ENCODE results near the gene STARD4.

Gene STARD4, protein sequence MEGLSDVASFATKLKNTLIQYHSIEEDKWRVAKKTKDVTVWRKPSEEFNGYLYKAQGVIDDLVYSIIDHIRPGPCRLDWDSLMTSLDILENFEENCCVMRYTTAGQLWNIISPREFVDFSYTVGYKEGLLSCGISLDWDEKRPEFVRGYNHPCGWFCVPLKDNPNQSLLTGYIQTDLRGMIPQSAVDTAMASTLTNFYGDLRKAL

DNA sequence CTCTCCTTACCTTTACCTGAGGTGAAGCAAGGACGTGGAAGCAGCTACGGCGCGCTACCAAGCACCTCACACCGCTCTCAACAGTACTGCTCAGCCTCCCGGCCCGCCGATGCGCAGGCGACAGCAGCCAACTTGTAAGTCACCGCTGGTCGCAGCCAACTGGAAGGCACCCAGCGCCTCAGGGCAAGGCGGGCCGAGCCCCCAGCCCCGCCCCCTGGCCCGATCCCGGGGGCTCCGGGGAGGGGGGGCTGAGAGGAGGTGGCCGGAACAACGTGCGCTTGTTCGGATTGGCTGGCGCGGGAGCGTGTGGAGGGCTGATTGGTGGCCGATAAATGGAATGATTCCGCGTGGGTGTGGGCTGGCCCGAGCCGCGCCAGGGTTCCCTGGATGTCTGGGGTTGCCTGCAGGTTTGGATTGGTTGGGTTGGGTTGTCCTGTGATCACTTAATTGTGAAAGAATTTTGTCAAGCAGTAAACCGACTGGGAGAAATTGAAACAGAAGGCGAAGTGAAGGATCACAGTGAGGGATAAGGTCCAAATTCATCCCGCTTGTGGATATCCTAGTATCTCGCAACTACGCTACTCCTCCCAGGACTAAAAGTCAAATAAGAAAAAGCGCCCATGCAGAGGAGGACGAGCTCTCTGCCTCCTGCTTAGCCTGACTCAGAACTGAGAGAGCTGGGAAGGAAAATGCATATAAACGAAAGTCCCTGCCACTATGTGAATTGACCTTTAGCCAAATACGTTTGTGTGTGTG, at the start of gene STARD4:
TSS of gene STARD4 (minus strand) at position 161 of the 756 bp plus-strand sequence. CDS start 5,102 bp downstream, outside the sequence.
- TF ChIP-seq, protein P1, sequence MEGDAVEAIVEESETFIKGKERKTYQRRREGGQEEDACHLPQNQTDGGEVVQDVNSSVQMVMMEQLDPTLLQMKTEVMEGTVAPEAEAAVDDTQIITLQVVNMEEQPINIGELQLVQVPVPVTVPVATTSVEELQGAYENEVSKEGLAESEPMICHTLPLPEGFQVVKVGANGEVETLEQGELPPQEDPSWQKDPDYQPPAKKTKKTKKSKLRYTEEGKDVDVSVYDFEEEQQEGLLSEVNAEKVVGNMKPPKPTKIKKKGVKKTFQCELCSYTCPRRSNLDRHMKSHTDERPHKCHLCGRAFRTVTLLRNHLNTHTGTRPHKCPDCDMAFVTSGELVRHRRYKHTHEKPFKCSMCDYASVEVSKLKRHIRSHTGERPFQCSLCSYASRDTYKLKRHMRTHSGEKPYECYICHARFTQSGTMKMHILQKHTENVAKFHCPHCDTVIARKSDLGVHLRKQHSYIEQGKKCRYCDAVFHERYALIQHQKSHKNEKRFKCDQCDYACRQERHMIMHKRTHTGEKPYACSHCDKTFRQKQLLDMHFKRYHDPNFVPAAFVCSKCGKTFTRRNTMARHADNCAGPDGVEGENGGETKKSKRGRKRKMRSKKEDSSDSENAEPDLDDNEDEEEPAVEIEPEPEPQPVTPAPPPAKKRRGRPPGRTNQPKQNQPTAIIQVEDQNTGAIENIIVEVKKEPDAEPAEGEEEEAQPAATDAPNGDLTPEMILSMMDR (conservative IDR thresholded peaks at IDR 0.05; ENCODE audit: low read length): no peak
- DNase-seq (ENCODE audit: low read depth): peak; percentile 93
- H3K4me3 ChIP-seq (ENCODE audit: low read length): peak within 1 kb of the TSS; percentile 88

DNA sequence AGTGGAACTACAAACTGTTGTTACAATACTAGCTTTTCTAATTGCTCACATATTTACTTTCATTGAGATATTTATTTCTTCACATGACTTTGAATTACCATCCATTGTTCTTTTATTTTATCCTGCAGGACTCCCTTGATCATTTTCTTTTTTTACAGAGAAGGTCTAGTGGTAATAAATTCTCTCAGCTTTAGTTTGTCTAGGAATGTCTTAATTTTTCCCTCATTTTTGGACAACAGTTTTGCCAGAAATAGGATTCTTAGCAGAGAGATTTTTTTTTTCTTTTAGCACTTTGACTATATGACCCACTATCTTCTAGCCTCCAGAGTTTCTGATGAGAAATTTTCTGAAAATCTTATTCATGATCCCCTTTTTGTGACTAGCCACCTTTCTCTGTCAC, 47.3 kb upstream of the STARD4 start:
- no peak overlapping the region for H3K4me3 ChIP-seq (ENCODE audit: low read length)
- TF ChIP-seq, protein P1 (conservative IDR thresholded peaks at IDR 0.05; ENCODE audit: low read length): no peak
- no peak for DNase-seq (ENCODE audit: low read depth)

DNA sequence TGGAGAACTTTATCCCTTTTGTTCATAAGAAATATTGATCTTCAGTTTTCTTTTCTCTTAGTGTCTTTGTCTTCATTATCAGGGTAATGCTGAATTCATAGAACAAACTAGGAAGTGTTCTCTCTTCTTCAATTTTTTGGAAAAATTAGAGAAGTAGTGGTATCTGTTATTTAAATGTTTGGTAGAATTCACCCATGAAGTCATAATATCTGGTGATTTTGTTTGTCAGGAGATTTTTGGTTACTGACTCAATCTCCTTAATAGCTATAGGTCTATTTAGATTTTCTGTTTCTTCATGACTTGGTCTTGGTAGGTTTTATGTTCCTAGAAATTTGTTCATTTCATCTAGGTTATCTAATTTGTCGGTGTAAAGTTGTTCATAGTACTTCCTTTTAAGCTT, 45.4 kb upstream of the STARD4 start:
- TF ChIP-seq, protein P1 (conservative IDR thresholded peaks at IDR 0.05; ENCODE audit: low read length): no peak
- H3K4me3 ChIP-seq (ENCODE audit: low read length): no peak overlapping the region
- no peak for DNase-seq (ENCODE audit: low read depth)

DNA sequence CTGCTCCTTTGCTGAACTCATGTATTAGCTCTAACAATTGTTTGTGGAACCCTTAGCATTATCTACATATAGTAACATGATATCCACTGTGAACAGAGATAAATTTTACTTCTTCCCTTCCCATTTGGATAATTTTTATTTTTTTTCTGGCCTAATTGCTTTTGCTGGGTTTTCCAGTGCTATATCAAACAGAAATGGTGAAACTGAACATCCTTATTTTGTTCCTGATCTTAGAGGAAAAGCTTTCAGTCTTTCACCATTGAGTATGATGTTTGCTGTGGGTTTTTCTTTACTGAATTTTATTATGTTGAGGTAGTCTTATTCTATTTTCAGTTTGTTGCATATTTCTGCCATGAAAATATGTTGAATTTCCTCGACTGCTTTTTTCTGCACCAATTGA, 44.8 kb upstream of the STARD4 start:
- no peak for DNase-seq (ENCODE audit: low read depth)
- no peak overlapping the region for H3K4me3 ChIP-seq (ENCODE audit: low read length)
- TF ChIP-seq, protein P1 (conservative IDR thresholded peaks at IDR 0.05; ENCODE audit: low read length): no peak

DNA sequence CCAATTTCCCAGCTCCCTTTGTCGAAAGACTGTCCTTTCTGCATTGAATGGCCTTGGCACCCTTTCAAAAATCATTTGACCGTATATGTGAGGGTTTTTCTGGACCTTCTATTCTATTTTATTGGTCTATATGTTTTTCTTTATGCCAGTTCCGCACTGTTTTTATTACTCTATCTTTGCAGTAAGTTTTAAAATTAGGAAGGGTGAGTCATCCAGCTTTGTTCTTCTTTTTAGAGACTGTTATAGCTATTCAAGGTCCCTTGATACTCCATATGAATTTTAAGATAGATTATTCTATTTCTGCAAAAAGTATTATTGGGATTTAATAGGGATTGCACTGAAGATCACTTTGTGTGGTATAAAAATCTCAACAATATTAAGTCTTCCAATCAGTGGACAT, 44.2 kb upstream of the STARD4 start:
- DNase-seq (ENCODE audit: low read depth): no peak

DNA sequence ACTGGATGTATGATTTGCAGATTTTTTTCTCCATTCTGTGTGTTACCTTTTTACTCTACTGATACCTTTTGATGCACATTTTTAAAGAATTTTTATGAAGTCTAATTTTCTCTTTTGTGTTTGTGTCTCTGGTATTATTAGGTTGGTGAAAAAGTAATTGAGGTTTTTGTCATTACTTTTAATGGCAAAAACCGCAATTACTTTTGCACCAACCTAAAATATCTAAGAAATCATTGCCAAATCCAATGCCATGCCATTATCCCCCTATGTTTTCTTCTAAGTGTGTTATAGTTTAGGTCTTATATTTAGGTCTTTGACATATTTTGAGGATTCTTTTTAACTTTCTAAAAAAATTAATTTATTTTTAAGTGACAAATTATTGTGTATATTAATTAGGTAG, 43.4 kb upstream of the STARD4 start:
- TF ChIP-seq, protein P1 (conservative IDR thresholded peaks at IDR 0.05; ENCODE audit: low read length): no peak
- H3K4me3 ChIP-seq (ENCODE audit: low read length): no peak overlapping the region

More for the DNA sequence above, 44.2 kb upstream of the STARD4 start:
- TF ChIP-seq, protein P1 (conservative IDR thresholded peaks at IDR 0.05; ENCODE audit: low read length): no peak
- H3K4me3 ChIP-seq (ENCODE audit: low read length): no peak overlapping the region

DNA sequence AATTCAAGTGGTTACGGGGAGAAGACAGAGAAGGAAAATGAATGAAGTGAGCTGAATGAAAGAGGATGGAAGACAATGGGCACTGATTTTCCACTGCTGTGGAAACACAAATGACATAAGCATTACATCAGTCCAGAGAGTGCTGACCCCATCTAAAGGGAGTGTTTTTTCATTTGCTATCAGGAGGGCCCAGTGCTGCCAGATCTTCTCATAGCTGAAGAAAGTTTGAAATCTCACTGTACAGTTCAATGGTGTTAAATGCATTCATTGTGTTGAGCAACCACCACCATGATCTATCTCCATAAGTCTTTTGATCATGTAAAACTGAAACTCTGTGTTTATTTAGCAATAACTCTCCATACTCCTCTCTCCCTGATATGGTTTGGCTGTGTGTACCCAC, 41.5 kb upstream of the STARD4 start:
- TF ChIP-seq, protein P1 (conservative IDR thresholded peaks at IDR 0.05; ENCODE audit: low read length): no peak
- DNase-seq (ENCODE audit: low read depth): no peak
- no peak overlapping the region for H3K4me3 ChIP-seq (ENCODE audit: low read length)

More for the DNA sequence above, 43.4 kb upstream of the STARD4 start:
- no peak for DNase-seq (ENCODE audit: low read depth)

Measured in AG10803 (cell line).